HEK293T (cell line): ENCODE measurements around the gene ALDH3A2.
"Not testable (repeated sequence)": the region's sequence is repeated elsewhere in the genome, so short reads cannot be mapped to it uniquely, and the experiment has no call there.

Source experiments
- CTCF ChIA-PET: fragments of 350-600 bp; formaldehyde crosslinking; extraction: SDS; loops from one replicate; lab custom pipeline; 2021; ENCODE audit warnings: antibody characterized with exemption, inconsistent platforms; lab: Yijun Ruan, JAX
- POLR2A ChIA-PET: fragments of 350-600 bp; formaldehyde crosslinking; extraction: SDS; loops from one replicate; lab custom pipeline; 2020; ENCODE audit warnings: antibody characterized with exemption, inconsistent platforms; lab: Yijun Ruan, JAX
- DNase-seq: peaks from one replicate; pipeline ENCODE4 v3.0.0; 2012; ENCODE audit warnings: mixed read lengths; ENCODE audit errors: extremely low spot score
- ARNT ChIP-seq: fragments of 450-650 bp; IDR thresholded peaks from 2 replicates; pipeline ENCODE4 v1.6.1; 2017; ENCODE audit warnings: mild to moderate bottlenecking
- BHLHE40 ChIP-seq: fragments of 450-650 bp; IDR thresholded peaks from 2 replicates; pipeline ENCODE4 v1.6.1; 2016; ENCODE audit warnings: mild to moderate bottlenecking, moderate library complexity, borderline replicate concordance
- CTBP1 ChIP-seq: fragments of 450-650 bp; IDR thresholded peaks from 2 replicates; pipeline ENCODE4 v1.6.1; 2016; ENCODE audit warnings: borderline replicate concordance
- ELF4 ChIP-seq: fragments of 450-650 bp; IDR thresholded peaks from 2 replicates; pipeline ENCODE4 v1.6.1; 2017; ENCODE audit warnings: antibody characterized with exemption
- FOXA1 ChIP-seq: fragments of 450-650 bp; IDR thresholded peaks from 2 replicates; pipeline ENCODE4 v1.6.1; 2016; ENCODE audit warnings: mild to moderate bottlenecking
- FOXK2 ChIP-seq: fragments of 450-650 bp; IDR thresholded peaks from 2 replicates; pipeline ENCODE4 v1.6.1; 2016; ENCODE audit warnings: mild to moderate bottlenecking
- FOXM1 ChIP-seq: fragments of 450-650 bp; IDR thresholded peaks from 2 replicates; pipeline ENCODE4 v1.6.1; 2017; ENCODE audit warnings: mild to moderate bottlenecking, borderline replicate concordance
- HDGF ChIP-seq: fragments of 450-650 bp; IDR thresholded peaks from 2 replicates; pipeline ENCODE4 v1.6.1; 2017; ENCODE audit warnings: antibody characterized with exemption, borderline replicate concordance
- L3MBTL2 ChIP-seq: fragments of 450-650 bp; conservative IDR thresholded peaks from 2 replicates; pipeline ENCODE4 v1.6.1; 2016; ENCODE audit warnings: mild to moderate bottlenecking
- LEF1 ChIP-seq: fragments of 450-650 bp; IDR thresholded peaks from 2 replicates; pipeline ENCODE4 v1.6.1; 2017; ENCODE audit warnings: mild to moderate bottlenecking, borderline replicate concordance
- NFRKB ChIP-seq: fragments of 450-650 bp; IDR thresholded peaks from 2 replicates; pipeline ENCODE4 v1.6.1; 2016; ENCODE audit warnings: mild to moderate bottlenecking, moderate library complexity
- PKNOX1 ChIP-seq: fragments of 450-650 bp; IDR thresholded peaks from 2 replicates; pipeline ENCODE4 v1.6.1; 2016
- SP1 ChIP-seq: fragments of 450-650 bp; IDR thresholded peaks from 2 replicates; pipeline ENCODE4 v1.6.1; 2017
- SUZ12 ChIP-seq: fragments of 450-650 bp; IDR thresholded peaks from 2 replicates; pipeline ENCODE4 v1.6.1; 2016; ENCODE audit warnings: mild to moderate bottlenecking
- TARDBP ChIP-seq: fragments of 450-650 bp; IDR thresholded peaks from 2 replicates; pipeline ENCODE4 v1.6.1; 2016
- ZNF384 ChIP-seq: fragments of 450-650 bp; IDR thresholded peaks from 2 replicates; pipeline ENCODE4 v1.6.1; 2016

ALDH3A2 gene

GRCh38 chr17:19663097-19663496 lies 14.5 kb downstream of the ALDH3A2 start:
- POLR2A ChIA-PET: no interaction called here
- CTCF ChIA-PET: interaction anchor here (0.6 kb wide), 2 partner anchors 17 to 147 kb away, joined by 3 to 4 read pairs; no protein-coding TSS in a partner anchor
- TF ChIP-seq BHLHE40 (no peak), FOXM1 (no peak), TARDBP (no peak), NFRKB (no peak), ELF4 (no peak), L3MBTL2 (no peak), PKNOX1 (no peak), SUZ12 (no peak)
- DNase-seq: no peak

GRCh38 chr17:19664136-19664820 lies 15.7 kb downstream of the ALDH3A2 start:
- no peak for TF ChIP-seq ARNT
- TF ChIP-seq LEF1: no peak
- ChIA-PET CTCF (interaction anchor here (1.4 kb wide), 1 partner anchor 9 kb away, joined by 3 read pairs; no protein-coding TSS in a partner anchor), POLR2A (interaction anchor here (0.6 to 1.0 kb wide), 2 partner anchors 11 to 16 kb away, joined by 3 to 5 read pairs; partner anchors contain the start of gene ALDH3A2)
- DNase-seq: no peak

- DNase-seq: no peak
- ChIA-PET CTCF (interaction anchor here (0.5 to 1.4 kb wide), 2 partner anchors 10 to 18 kb away, joined by 3 read pairs; no protein-coding TSS in a partner anchor), POLR2A (interaction anchor here (0.6 to 1.0 kb wide), 2 partner anchors 11 to 17 kb away, joined by 3 to 5 read pairs; partner anchors contain the start of gene ALDH3A2)
- TF ChIP-seq FOXM1 (no peak), PKNOX1 (peak; percentile 55; the same call in 1 of the 2 replicates), SP1 (no peak), CTBP1 (no peak), TARDBP (no peak), BHLHE40 (no peak)
These were observed 16.2 kb downstream of the ALDH3A2 start for GRCh38 chr17:19664821-19665181.

GRCh38 chr17:19669680-19670079 lies 21.1 kb downstream of the ALDH3A2 start:
- not testable (repeated sequence) for DNase-seq
- ChIA-PET CTCF (interaction anchor here (0.9 kb wide), 1 partner anchor 96 kb away, joined by 3 read pairs; no protein-coding TSS in a partner anchor), POLR2A (interaction anchor here (4.4 kb wide), 1 partner anchor 21 kb away, joined by 19 read pairs; the partner anchor contains the start of gene ALDH3A2)

GRCh38 chr17:19670908-19671307 lies 22.4 kb downstream of the ALDH3A2 start:
- ChIA-PET CTCF (no interaction called here), POLR2A (interaction anchor here (4.4 kb wide), 1 partner anchor 23 kb away, joined by 19 read pairs; the partner anchor contains the start of gene ALDH3A2)
- no peak for DNase-seq
- TF ChIP-seq LEF1: no peak
- TF ChIP-seq HDGF: no peak
- TF ChIP-seq ZNF384: no peak
- TF ChIP-seq ARNT: no peak
- TF ChIP-seq L3MBTL2: no peak
- TF ChIP-seq NFRKB: no peak
- TF ChIP-seq CTBP1: no peak

- ChIA-PET CTCF (interaction anchor here (0.8 kb wide), 1 partner anchor 15 kb away, joined by 3 read pairs; no protein-coding TSS in a partner anchor), POLR2A (interaction anchor here (4.4 kb wide), 1 partner anchor 23 kb away, joined by 19 read pairs; the partner anchor contains the start of gene ALDH3A2)
- no peak for DNase-seq
- no peak for TF ChIP-seq ARNT
These were observed 22.9 kb downstream of the ALDH3A2 start for GRCh38 chr17:19671433-19671832.

GRCh38 chr17:19672009-19672750 lies 23.6 kb downstream of the ALDH3A2 start:
- DNase-seq: no peak
- ChIA-PET CTCF (interaction anchor here (0.8 kb wide), 1 partner anchor 16 kb away, joined by 3 read pairs; no protein-coding TSS in a partner anchor), POLR2A (interaction anchor here (4.4 kb wide), 1 partner anchor 24 kb away, joined by 19 read pairs; the partner anchor contains the start of gene ALDH3A2)

More at GRCh38 chr17:19672009-19672750, 23.6 kb downstream of the ALDH3A2 start:
- TF ChIP-seq NFRKB (no peak), PKNOX1 (no peak), SP1 (no peak), FOXK2 (no peak), HDGF (no peak), BHLHE40 (no peak), ZNF384 (no peak), LEF1 (no peak), SUZ12 (no peak), TARDBP (no peak), FOXA1 (no peak), CTBP1 (no peak), L3MBTL2 (no peak), FOXM1 (no peak), ELF4 (no peak), ARNT (no peak)
